ENCODE data around the gene SSTR4. TPM values are rescaled to one million over a fixed set of nuclear protein-coding genes. Genes with fewer than 3 reads are reported as not detected.

Gene SSTR4
- total RNA-seq, 1 donor from 2014 or later = not detected

GRCh38 chr20:23081263-23081819 is 46.2 kb downstream of the SSTR4 start:
- no peak overlapping the region for H3K4me3 Mint-ChIP-seq (ENCODE audit: low read depth)
- intact Hi-C loops (cut with micrococcal nuclease) = no loop called here
- peaks cover 11% of the 10 kb centered on the region for H3K4me1 Mint-ChIP-seq (ENCODE audit: low read depth)
- no peaks in the 10 kb centered on the region for H3K9me3 Mint-ChIP-seq
- no peak overlapping the region for H3K27ac Mint-ChIP-seq
- DNase-seq (ENCODE audit: low spot score) = no peak
- no peaks in the 10 kb centered on the region for H3K36me3 Mint-ChIP-seq (ENCODE audit: low read depth)
- H3K27me3 Mint-ChIP-seq (ENCODE audit: low read depth) = peaks cover 13% of the 10 kb centered on the region

- peaks cover 24% of the 10 kb centered on the region for H3K4me1 Mint-ChIP-seq (ENCODE audit: low read depth)
- no peaks in the 10 kb centered on the region for H3K9me3 Mint-ChIP-seq
- H3K27me3 Mint-ChIP-seq (ENCODE audit: low read depth) = peaks cover 13% of the 10 kb centered on the region
- intact Hi-C loops (cut with micrococcal nuclease) = no loop called here
- DNase-seq (ENCODE audit: low spot score) = no peak
- H3K4me3 Mint-ChIP-seq (ENCODE audit: low read depth) = no peak overlapping the region
- H3K36me3 Mint-ChIP-seq (ENCODE audit: low read depth) = no peaks in the 10 kb centered on the region
- H3K27ac Mint-ChIP-seq = no peak overlapping the region
Measured at GRCh38 chr20:23082846-23083552, 47.9 kb downstream of the SSTR4 start.

- intact Hi-C loops (cut with micrococcal nuclease) = no loop called here
- Mint-ChIP-seq H3K27me3 (ENCODE audit: low read depth) (peaks cover 10% of the 10 kb centered on the region), H3K4me1 (ENCODE audit: low read depth) (peaks cover 24% of the 10 kb centered on the region), H3K27ac (no peak overlapping the region), H3K9me3 (no peaks in the 10 kb centered on the region), H3K36me3 (ENCODE audit: low read depth) (no peaks in the 10 kb centered on the region), H3K4me3 (ENCODE audit: low read depth) (no peak overlapping the region)
- no peak for DNase-seq (ENCODE audit: low spot score)
Measured at GRCh38 chr20:23083553-23084220, 48.6 kb downstream of the SSTR4 start.

- Mint-ChIP-seq H3K4me3 (ENCODE audit: low read depth) (peak overlapping the region; percentile 23), H3K27me3 (ENCODE audit: low read depth) (peaks cover 8% of the 10 kb centered on the region), H3K4me1 (ENCODE audit: low read depth) (peaks cover 24% of the 10 kb centered on the region), H3K36me3 (ENCODE audit: low read depth) (no peaks in the 10 kb centered on the region), H3K27ac (no peak overlapping the region), H3K9me3 (no peaks in the 10 kb centered on the region)
- DNase-seq (ENCODE audit: low spot score) = no peak
- intact Hi-C loops (cut with micrococcal nuclease) = no loop called here
Measured at GRCh38 chr20:23084282-23084844, 49.3 kb downstream of the SSTR4 start.

- Mint-ChIP-seq H3K4me3 (ENCODE audit: low read depth) (no peak overlapping the region), H3K27me3 (ENCODE audit: low read depth) (peaks cover 4% of the 10 kb centered on the region), H3K36me3 (ENCODE audit: low read depth) (no peaks in the 10 kb centered on the region), H3K27ac (no peak overlapping the region), H3K9me3 (no peaks in the 10 kb centered on the region), H3K4me1 (ENCODE audit: low read depth) (peaks cover 24% of the 10 kb centered on the region)
- intact Hi-C loops (cut with micrococcal nuclease) = no loop called here
- no peak for DNase-seq (ENCODE audit: low spot score)
Measured at GRCh38 chr20:23084845-23085365, 49.8 kb downstream of the SSTR4 start.

- intact Hi-C loops (cut with micrococcal nuclease) = no loop called here
- no peaks in the 10 kb centered on the region for H3K36me3 Mint-ChIP-seq (ENCODE audit: low read depth)
- DNase-seq (ENCODE audit: low spot score) = no peak
- H3K4me3 Mint-ChIP-seq (ENCODE audit: low read depth) = peak overlapping the region; percentile 26
- H3K27ac Mint-ChIP-seq = no peak overlapping the region
- no peaks in the 10 kb centered on the region for H3K9me3 Mint-ChIP-seq
- H3K4me1 Mint-ChIP-seq (ENCODE audit: low read depth) = peaks cover 24% of the 10 kb centered on the region
- peaks cover 4% of the 10 kb centered on the region for H3K27me3 Mint-ChIP-seq (ENCODE audit: low read depth)
Measured at GRCh38 chr20:23085436-23086055, 50.4 kb downstream of the SSTR4 start.

- Mint-ChIP-seq H3K36me3 (ENCODE audit: low read depth) (no peaks in the 10 kb centered on the region), H3K4me3 (ENCODE audit: low read depth) (peak within 1 kb of the TSS; percentile 26), H3K4me1 (ENCODE audit: low read depth) (peaks cover 24% of the 10 kb centered on the region), H3K27ac (peak within 1 kb of the TSS; percentile 69), H3K27me3 (ENCODE audit: low read depth) (peaks cover 4% of the 10 kb centered on the region), H3K9me3 (no peaks in the 10 kb centered on the region)
- intact Hi-C loops (cut with micrococcal nuclease) = no loop called here
- peak; percentile 29 for DNase-seq (ENCODE audit: low spot score)
Measured at GRCh38 chr20:23086056-23086566, 51.0 kb downstream of the SSTR4 start, which contains the start of gene CD93. CD93 (minus strand) TSS chr20:23086324; CDS start chr20:23086192, 132 bp downstream.

GRCh38 chr20:23086931-23087411 is 51.9 kb downstream of the SSTR4 start:
- no peak for DNase-seq (ENCODE audit: low spot score)
- no peak overlapping the region for H3K4me3 Mint-ChIP-seq (ENCODE audit: low read depth)
- no peaks in the 10 kb centered on the region for H3K9me3 Mint-ChIP-seq
- no peak overlapping the region for H3K27ac Mint-ChIP-seq
- peaks cover 24% of the 10 kb centered on the region for H3K4me1 Mint-ChIP-seq (ENCODE audit: low read depth)
- intact Hi-C loops (cut with micrococcal nuclease) = no loop called here
- peaks cover 3% of the 10 kb centered on the region for H3K27me3 Mint-ChIP-seq (ENCODE audit: low read depth)
- no peaks in the 10 kb centered on the region for H3K36me3 Mint-ChIP-seq (ENCODE audit: low read depth)

GRCh38 chr20:23087587-23088251 is 52.6 kb downstream of the SSTR4 start:
- peaks cover 21% of the 10 kb centered on the region for H3K4me1 Mint-ChIP-seq (ENCODE audit: low read depth)
- H3K4me3 Mint-ChIP-seq (ENCODE audit: low read depth) = no peak overlapping the region
- H3K9me3 Mint-ChIP-seq = no peaks in the 10 kb centered on the region
- H3K27ac Mint-ChIP-seq = no peak overlapping the region
- H3K27me3 Mint-ChIP-seq (ENCODE audit: low read depth) = peaks cover 3% of the 10 kb centered on the region
- H3K36me3 Mint-ChIP-seq (ENCODE audit: low read depth) = no peaks in the 10 kb centered on the region
- DNase-seq (ENCODE audit: low spot score) = no peak
- intact Hi-C loops (cut with micrococcal nuclease) = no loop called here

Other genes starting within 250 kb of the SSTR4 start
- not detected in 2 replicates for gene THBD, start 14.4 kb downstream of the SSTR4 start, total RNA-seq
- 1.9 and 2.0 TPM in 2 replicates for gene CD93, start 51.0 kb downstream of the SSTR4 start, total RNA-seq

Data from activated T-helper 2 cell treated with anti-CD3 and anti-CD28 coated beads, Interferon-gamma antibody, Interleukin-2, Interleukin-4, amounts not matched to agents 10 μg/mL and 5 μg/mL and 100 μg/mL, durations not matched to agents 14 hours and 24 hours and 36 hours (primary cell).